IPS-20b (cell line): ENCODE data around the gene HSPA2.

Experiments used
- H3K27ac ChIP-seq: one replicate; pipeline ENCODE4 v1.5.1; 2013; ENCODE audit warnings: low read length
- H3K27me3 ChIP-seq: 2 replicates; pipeline ENCODE4 v1.6.1; 2013; ENCODE audit warnings: mild to moderate bottlenecking, low read length, inconsistent platforms; ENCODE audit not compliant: insufficient read depth
- H3K36me3 ChIP-seq: 2 replicates; pipeline ENCODE4 v1.6.1; 2013; ENCODE audit warnings: low read depth, mild to moderate bottlenecking, inconsistent platforms, low read length, moderate library complexity; ENCODE audit not compliant: insufficient read depth
- H3K4me1 ChIP-seq: 2 replicates; pipeline ENCODE4 v1.6.1; 2013; ENCODE audit warnings: mild to moderate bottlenecking, control low read depth, inconsistent platforms, low read length, moderate library complexity; ENCODE audit not compliant: insufficient read depth
- H3K4me3 ChIP-seq: 2 replicates; pipeline ENCODE4 v1.5.1; 2013; ENCODE audit warnings: mild to moderate bottlenecking, low read length, inconsistent platforms
- H3K9ac ChIP-seq: 2 replicates; pipeline ENCODE4 v1.6.1; 2013; ENCODE audit warnings: low read depth, mild to moderate bottlenecking, inconsistent platforms, low read length, moderate library complexity
- H3K9me3 ChIP-seq: 2 replicates; pipeline ENCODE4 v1.6.1; 2013; ENCODE audit warnings: mild to moderate bottlenecking, low read depth, low read length, inconsistent platforms; ENCODE audit not compliant: insufficient read depth

The HSPA2 gene

DNA sequence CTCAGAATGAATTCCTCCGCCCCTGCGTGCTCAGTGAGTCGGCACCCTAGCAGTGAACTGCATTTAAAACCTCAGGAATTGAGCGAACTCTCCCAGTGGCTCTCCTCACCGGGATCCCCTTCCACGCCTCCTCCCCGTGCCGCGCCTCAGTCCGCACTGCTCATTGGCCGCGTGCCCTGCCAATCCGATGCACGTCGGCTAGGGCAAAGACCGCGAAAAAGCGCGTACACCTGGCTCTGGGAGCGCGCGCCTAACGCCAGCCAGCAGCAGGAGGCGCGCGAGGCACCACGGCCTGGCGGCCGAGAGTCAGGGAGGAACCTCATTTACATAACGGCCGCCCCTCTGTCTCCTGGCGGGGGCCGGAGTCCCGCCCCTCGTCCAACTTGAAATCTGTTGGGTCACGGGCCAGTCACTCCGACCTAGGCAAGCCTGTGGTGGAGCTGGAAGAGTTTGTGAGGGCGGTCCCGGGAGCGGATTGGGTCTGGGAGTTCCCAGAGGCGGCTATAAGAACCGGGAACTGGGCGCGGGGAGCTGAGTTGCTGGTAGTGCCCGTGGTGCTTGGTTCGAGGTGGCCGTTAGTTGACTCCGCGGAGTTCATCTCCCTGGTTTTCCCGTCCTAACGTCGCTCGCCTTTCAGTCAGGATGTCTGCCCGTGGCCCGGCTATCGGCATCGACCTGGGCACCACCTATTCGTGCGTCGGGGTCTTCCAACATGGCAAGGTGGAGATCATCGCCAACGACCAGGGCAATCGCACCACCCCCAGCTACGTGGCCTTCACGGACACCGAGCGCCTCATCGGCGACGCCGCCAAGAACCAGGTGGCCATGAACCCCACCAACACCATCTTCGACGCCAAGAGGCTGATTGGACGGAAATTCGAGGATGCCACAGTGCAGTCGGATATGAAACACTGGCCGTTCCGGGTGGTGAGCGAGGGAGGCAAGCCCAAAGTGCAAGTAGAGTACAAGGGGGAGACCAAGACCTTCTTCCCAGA lies at the start of gene HSPA2:
HSPA2 (plus strand) TSS at position 534 of the 995 bp plus-strand sequence; CDS start at position 643, 109 bp downstream.
- H3K27me3 ChIP-seq, result 0 out of 2 replicates have a peak, but pooled peaks cover 10% of the 10 kb centered on the region
- peak within 1 kb of the TSS; percentile 80 for H3K4me3 ChIP-seq
- H3K4me1 ChIP-seq, result peaks cover 21% of the 10 kb centered on the region; the same call in 1 of the 2 replicates
- H3K36me3 ChIP-seq, result no peaks in the 10 kb centered on the region
- peak within 1 kb of the TSS; percentile 75 for H3K27ac ChIP-seq
- H3K9ac ChIP-seq, result peak within 1 kb of the TSS; percentile 92; the same call in 1 of the 2 replicates
- peaks cover 15% of the 10 kb centered on the region for H3K9me3 ChIP-seq

DNA sequence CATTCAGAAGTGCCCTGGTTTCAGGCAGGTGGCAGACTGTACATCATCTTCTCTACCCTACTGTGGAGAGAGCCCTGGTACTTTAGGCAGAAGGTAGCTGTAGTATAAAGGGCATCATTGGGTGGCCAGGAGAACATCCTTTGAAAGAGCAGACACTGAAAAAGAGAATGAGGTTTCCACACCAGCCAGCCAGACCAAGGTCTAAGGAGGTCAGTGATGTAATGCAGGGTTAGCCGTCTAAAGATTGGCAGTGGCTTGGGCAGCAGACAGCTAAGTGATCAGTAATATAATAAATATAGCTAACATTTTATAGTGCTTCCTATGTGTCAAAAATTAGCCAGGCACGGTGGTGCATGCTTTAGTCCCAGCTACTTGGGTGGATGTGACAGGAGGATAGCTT lies 48.9 kb upstream of the HSPA2 start:
- H3K4me3 ChIP-seq, result no peak overlapping the region
- H3K9ac ChIP-seq, result no peak overlapping the region
- H3K36me3 ChIP-seq, result peaks cover 31% of the 10 kb centered on the region
- no peaks in the 10 kb centered on the region for H3K4me1 ChIP-seq
- H3K27me3 ChIP-seq, result no peaks in the 10 kb centered on the region
- no peak overlapping the region for H3K27ac ChIP-seq
- no peaks in the 10 kb centered on the region for H3K9me3 ChIP-seq

DNA sequence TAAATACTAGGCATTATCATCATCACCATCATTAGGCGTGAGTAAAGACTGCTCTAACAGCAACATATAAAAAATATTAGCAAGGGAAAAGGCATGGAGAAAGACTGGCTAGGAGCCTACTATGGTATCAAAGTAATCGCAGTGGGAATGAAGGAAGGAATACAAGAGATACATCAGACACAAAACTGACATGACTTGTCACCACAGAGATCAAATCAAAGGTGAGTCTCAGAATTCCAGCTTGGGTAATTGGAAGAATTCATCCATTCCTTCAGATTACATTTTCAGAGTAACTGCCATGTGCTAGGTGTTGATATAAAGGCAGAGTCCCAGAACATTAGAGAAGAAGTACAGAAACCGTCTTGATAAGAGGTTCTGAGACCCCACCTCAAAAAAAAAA lies 47.1 kb upstream of the HSPA2 start:
- H3K36me3 ChIP-seq, result peaks cover 19% of the 10 kb centered on the region; the same call in 1 of the 2 replicates
- H3K27me3 ChIP-seq, result no peaks in the 10 kb centered on the region
- no peaks in the 10 kb centered on the region for H3K4me1 ChIP-seq
- H3K9ac ChIP-seq, result no peak overlapping the region
- H3K4me3 ChIP-seq, result no peak overlapping the region
- no peaks in the 10 kb centered on the region for H3K9me3 ChIP-seq
- H3K27ac ChIP-seq, result no peak overlapping the region

DNA sequence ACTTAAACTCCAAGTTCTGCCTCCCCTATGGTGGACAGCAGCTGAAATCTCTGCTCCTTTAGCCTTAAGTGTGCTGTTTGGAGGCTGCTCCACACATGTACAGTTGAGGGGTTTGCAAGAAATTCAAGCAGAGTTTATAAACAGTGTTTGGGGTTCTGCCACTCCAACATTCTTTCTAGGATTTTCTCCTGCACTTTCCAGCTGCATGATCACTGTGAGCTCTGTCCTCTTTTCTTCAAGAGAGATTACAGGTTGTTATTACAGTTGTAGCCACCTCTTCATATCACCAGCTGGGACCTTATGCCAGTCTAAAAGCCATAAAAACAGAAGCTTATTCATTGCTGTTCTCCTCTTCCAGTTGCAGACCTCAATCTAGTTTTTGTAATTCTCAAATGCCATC lies 45.3 kb upstream of the HSPA2 start:
- no peaks in the 10 kb centered on the region for H3K4me1 ChIP-seq
- H3K9ac ChIP-seq, result no peak overlapping the region
- H3K27me3 ChIP-seq, result no peaks in the 10 kb centered on the region
- no peaks in the 10 kb centered on the region for H3K9me3 ChIP-seq
- peaks cover 19% of the 10 kb centered on the region; the same call in 1 of the 2 replicates for H3K36me3 ChIP-seq
- H3K27ac ChIP-seq, result no peak overlapping the region
- H3K4me3 ChIP-seq, result no peak overlapping the region

DNA sequence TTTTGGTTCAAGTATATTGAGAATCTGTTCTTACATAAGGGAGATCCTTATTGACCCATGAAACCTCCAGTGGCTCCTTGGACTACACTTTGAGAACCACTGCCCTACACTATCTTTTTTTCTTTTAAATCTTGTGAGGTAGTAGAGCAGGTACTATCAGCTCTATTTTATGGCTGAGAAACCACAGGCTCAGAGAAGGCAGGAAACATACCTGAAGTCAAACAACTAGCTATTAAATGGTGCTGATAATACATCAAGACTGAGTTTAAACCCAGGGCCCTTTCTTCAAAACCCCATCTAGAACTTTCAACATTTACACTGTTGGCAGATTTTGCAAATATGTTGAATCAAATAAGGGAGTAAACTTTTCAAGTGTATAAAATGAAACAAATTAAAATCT lies 43.8 kb upstream of the HSPA2 start:
- H3K27ac ChIP-seq, result no peak overlapping the region
- H3K36me3 ChIP-seq, result peaks cover 19% of the 10 kb centered on the region; the same call in 1 of the 2 replicates
- no peaks in the 10 kb centered on the region for H3K27me3 ChIP-seq

DNA sequence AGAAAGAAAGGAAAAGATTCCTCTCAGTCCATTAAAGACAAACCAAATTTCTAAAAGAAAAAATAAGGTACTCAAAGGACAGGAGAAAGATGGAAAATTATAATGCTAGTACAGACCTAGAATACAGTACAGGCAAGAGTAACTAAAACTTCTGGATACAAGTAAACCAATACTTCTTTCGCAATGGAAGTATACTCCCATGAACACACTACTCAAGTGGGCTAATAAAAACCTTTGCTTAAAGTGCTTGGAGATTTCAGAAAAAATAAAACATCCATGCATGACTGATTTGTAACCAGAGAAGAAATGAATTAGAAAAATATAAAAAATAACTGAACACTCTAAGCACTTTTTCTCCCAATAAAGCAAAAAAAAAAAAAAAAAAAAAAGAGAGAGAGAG lies 40.5 kb upstream of the HSPA2 start:
- Histone ChIP-seq H3K4me3 (no peak overlapping the region), H3K27me3 (no peaks in the 10 kb centered on the region), H3K27ac (no peak overlapping the region), H3K9me3 (no peaks in the 10 kb centered on the region), H3K4me1 (peaks cover 13% of the 10 kb centered on the region), H3K36me3 (peaks cover 14% of the 10 kb centered on the region; the same call in 1 of the 2 replicates), H3K9ac (no peak overlapping the region)

More for the DNA sequence above, 43.8 kb upstream of the HSPA2 start:
- no peaks in the 10 kb centered on the region for H3K9me3 ChIP-seq
- H3K4me1 ChIP-seq, result peaks cover 3% of the 10 kb centered on the region
- no peak overlapping the region for H3K4me3 ChIP-seq
- H3K9ac ChIP-seq, result no peak overlapping the region

DNA sequence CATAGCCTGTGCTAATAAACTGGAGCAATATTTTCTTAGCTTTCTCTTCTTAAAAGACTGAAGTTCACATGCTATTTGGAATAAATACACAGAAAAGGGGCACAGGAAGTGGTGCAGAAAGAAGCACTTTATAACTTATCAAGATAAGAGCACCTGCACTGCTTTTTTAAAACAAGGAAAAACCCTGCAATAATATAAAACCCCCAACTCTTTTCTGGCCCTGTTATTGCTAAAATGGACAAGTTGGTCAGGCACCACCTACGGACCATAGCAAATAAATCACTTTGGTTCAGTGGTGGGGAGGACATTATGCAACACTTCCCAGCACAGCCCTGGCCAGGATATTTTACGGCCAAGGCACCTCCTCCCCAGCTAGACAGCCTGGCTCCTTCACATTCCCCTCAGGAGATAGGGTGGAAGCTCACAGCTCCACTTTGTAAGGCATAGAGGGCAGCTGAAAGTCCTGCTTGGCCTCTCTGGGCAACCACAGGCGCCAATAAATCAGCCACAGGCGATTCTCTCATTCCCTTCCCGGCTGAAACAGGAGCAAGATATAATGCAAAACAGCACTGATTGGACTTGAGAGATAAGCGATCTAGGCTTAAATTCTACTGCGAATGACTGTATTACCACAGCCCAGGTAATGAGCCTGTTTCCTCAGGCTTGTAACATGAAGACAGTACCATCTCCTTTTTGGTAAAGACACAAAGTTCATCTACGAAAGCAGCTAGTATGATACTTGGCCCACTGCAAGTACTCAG lies 39.0 kb upstream of the HSPA2 start:
- Histone ChIP-seq H3K4me3 (peak overlapping the region; percentile 96; the same call in 1 of the 2 replicates), H3K4me1 (peaks cover 15% of the 10 kb centered on the region), H3K36me3 (peaks cover 11% of the 10 kb centered on the region; the same call in 1 of the 2 replicates), H3K9me3 (no peaks in the 10 kb centered on the region), H3K27me3 (no peaks in the 10 kb centered on the region), H3K9ac (0 out of 2 replicates have a peak overlapping the region, but pooled peaks have one; percentile 6), H3K27ac (no peak overlapping the region)

DNA sequence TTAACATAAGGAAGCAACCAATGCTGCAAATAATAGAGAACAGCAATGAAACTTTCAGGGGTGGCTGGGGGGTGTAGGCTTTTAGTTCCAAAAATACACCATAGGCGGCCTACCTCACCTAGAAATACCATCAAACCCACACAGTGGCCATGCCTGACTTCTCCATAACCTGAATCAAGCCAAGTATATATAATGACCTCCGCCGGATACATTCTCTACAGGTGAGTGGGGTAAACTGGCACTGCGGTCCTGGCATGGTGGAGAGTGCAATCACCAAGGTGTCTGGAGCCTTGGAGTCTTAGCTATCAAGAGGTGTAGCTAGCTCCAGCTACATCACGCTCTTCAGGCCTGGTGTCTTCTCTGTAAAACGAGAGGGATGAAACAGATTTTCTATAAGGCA lies 38.1 kb upstream of the HSPA2 start:
- Histone ChIP-seq H3K27ac (no peak overlapping the region), H3K9me3 (no peaks in the 10 kb centered on the region), H3K27me3 (no peaks in the 10 kb centered on the region), H3K9ac (peak overlapping the region; percentile 97; the same call in 1 of the 2 replicates), H3K4me1 (peaks cover 18% of the 10 kb centered on the region), H3K36me3 (peaks cover 11% of the 10 kb centered on the region; the same call in 1 of the 2 replicates), H3K4me3 (peak overlapping the region; percentile 96)

DNA sequence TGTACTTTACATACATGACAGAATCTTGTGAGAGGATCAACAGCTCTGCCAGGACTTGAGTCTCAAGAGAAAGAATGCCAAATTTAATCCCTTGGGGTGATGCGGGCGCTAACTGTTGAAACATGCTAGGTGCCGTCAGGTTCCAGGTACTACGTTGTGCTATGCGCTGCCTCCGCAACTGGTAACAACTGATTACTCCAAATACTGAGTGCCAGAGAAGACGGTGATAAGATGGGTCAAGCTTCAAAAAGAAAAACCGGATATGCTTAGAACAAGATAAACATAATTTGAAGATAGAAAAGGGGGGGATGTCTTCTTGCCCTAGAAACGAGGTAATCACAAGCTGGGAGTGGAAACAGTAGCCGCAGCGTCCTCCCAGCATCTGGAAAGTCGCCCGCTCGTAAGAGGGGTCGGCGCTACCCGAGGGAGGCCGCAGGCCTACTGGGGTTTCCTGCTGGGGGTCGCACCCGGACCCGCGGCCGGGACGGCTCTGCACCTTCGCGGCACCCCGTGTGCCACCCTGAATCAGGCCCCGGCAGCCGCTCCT lies 37.6 kb upstream of the HSPA2 start:
- Histone ChIP-seq H3K9me3 (no peaks in the 10 kb centered on the region), H3K27me3 (no peaks in the 10 kb centered on the region), H3K36me3 (peaks cover 6% of the 10 kb centered on the region; the same call in 1 of the 2 replicates), H3K4me1 (peaks cover 18% of the 10 kb centered on the region), H3K27ac (peak overlapping the region; percentile 94), H3K4me3 (peak overlapping the region; percentile 96), H3K9ac (peak overlapping the region; percentile 97)

DNA sequence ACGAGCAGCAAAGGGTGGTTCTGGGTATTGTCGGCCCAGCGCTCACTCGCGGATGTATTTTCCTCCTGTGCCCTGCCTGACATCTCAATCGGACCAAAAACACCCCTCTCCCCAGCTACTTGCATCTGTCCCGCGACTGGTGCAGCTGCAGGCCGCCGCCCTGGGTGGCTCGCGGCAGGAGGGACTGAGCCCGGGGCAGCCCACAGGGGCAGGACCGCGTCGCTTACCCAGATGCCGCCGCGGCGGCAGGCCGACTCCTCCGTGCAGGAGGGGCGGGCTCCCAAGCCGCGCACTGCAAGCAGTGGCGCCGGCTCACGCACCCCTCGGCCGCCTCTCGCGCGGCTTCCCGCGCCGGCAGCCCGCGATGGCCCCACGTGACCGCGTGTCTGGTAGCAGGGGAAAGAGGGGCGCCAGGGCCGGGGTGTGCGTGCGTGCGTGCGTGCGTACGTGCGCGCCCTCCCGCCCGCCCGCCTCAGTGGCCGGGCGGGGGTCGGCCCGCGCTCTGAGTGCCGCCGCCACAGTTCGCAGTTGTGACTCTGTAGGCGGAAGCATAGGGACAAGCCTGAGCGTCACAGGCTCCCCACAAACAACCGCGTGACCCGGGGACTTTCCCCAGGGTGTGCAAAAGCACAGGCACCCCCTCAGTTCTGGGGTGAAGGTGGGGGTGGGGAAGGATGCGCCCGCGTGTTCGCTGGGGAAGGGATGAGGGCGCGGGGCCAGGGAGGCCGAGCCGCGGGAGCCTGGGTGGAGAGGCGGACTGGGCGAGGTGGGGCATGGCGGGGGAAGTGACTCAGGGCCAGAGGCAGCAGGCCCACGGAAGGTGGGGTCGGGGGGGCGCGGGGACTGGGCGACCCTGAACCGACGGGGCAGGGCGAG lies 36.9 kb upstream of the HSPA2 start, which contains the start of gene ZBTB25:
ZBTB25 (minus strand) TSS at position 405 of the 876 bp plus-strand sequence. CDS start 13,305 bp downstream, outside the sequence.
- Histone ChIP-seq H3K4me3 (peak within 1 kb of the TSS; percentile 96), H3K4me1 (peaks cover 25% of the 10 kb centered on the region), H3K27ac (peak within 1 kb of the TSS; percentile 98), H3K27me3 (no peaks in the 10 kb centered on the region), H3K9ac (peak within 1 kb of the TSS; percentile 97), H3K36me3 (peaks cover 4% of the 10 kb centered on the region; the same call in 1 of the 2 replicates), H3K9me3 (no peaks in the 10 kb centered on the region)
